Endothelial cell of umbilical vein (primary cell): ENCODE data around the gene SFR1. TPM values are rescaled to one million over a fixed set of nuclear protein-coding genes. Genes with fewer than 3 reads are reported as not detected.

Experiments used
- Bru-seq: library from RNA; stranded (reverse); fragments of 400-500 nt; gene quantifications from one replicate; lab custom pipeline; 2021; lab: Mats Ljungman, UMichigan
- BruChase-seq, 2 experiments: library from RNA; stranded (reverse); fragments of 400-500 nt; gene quantifications; one replicate each; lab custom pipeline; 2021; lab: Mats Ljungman, UMichigan
- BruUV-seq: library from RNA; stranded (reverse); fragments of 400-500 nt; replicated peaks from 2 replicates; lab custom pipeline; 2021; lab: Mats Ljungman, UMichigan
- CTCF ChIA-PET: fragments of 300-600, 350-600 bp; sonication (Branson Sonifier 250); formaldehyde crosslinking; loops from one replicate; lab custom pipeline; 2021; ENCODE audit warnings: antibody characterized with exemption, inconsistent platforms; lab: Charles Lee
- POLR2A ChIA-PET: fragments of 300-600, 350-600 bp; sonication (Branson Sonifier 250); formaldehyde crosslinking; loops from one replicate; lab custom pipeline; 2021; ENCODE audit warnings: antibody characterized with exemption, inconsistent platforms; lab: Charles Lee
- DNase-seq: peaks from one replicate; pipeline ENCODE4 v3.0.0-alpha.2; 2011; ENCODE audit warnings: low read depth, low spot score
- FAIRE-seq: peaks from 2 replicates; lab custom pipeline; 2011; peaks lifted over from hg19 to GRCh38; lab: Jason Lieb, UNC
- H2AFZ ChIP-seq: 2 replicates; pipeline ENCODE4 v1.6.0; 2012; ENCODE audit warnings: low read depth, low read length, control low read depth, inconsistent platforms
- H3K27ac ChIP-seq: 2 replicates; pipeline ENCODE4 v1.5.1; 2011; ENCODE audit warnings: low read depth, mild to moderate bottlenecking, control low read depth, low read length, moderate library complexity; ENCODE audit not compliant: insufficient read depth
- H3K27me3 ChIP-seq, 2 experiments: 2 replicates each; pipeline versions ENCODE4 v1.6.0 to v1.6.1; 2011; ENCODE audit warnings: low read length in 2 of 2, mixed read lengths in 1 of 2; ENCODE audit not compliant: control insufficient read depth in 2 of 2, insufficient read depth in 2 of 2
- H3K36me3 ChIP-seq, 2 experiments: 2 replicates in 1 of 2; 3 replicates in 1 of 2; pipeline ENCODE4 v1.5.1; 2011; ENCODE audit warnings: low read length in 2 of 2, mild to moderate bottlenecking in 1 of 2, moderate library complexity in 1 of 2; ENCODE audit not compliant: control insufficient read depth in 2 of 2, insufficient read depth in 2 of 2; ENCODE audit errors: extremely low read depth in 1 of 2
- H3K4me1 ChIP-seq: 3 replicates; pipeline ENCODE4 v1.5.1; 2011; ENCODE audit warnings: mild to moderate bottlenecking, low read length; ENCODE audit not compliant: control insufficient read depth, insufficient read depth; ENCODE audit errors: extremely low read depth
- H3K4me2 ChIP-seq: 2 replicates; pipeline ENCODE4 v1.6.1; 2011; ENCODE audit warnings: low read length, control low read depth, mixed read lengths; ENCODE audit not compliant: insufficient read depth
- H3K4me3 ChIP-seq, 3 experiments: fragments of 200-600 bp in 1 of 3; sonication (generic), shearing (Covaris generic) in 1 of 3; replicated peaks in 1 of 3; 2 replicates each; pipeline ENCODE4 v1.5.1; 2011 to 2016; ENCODE audit warnings: control low read depth in 3 of 3, low read length in 3 of 3, mild to moderate bottlenecking in 2 of 3, inconsistent platforms in 1 of 3, low read depth in 1 of 3, moderate library complexity in 1 of 3; ENCODE audit not compliant: insufficient read depth in 1 of 3
- H3K79me2 ChIP-seq: 2 replicates; pipeline ENCODE4 v1.6.0; 2012; ENCODE audit warnings: low read length, inconsistent platforms; ENCODE audit not compliant: control insufficient read depth, insufficient read depth
- H3K9ac ChIP-seq: replicated peaks from 2 replicates; pipeline ENCODE3; 2011; ENCODE audit warnings: low read length, control low read depth; ENCODE audit not compliant: insufficient read depth; ENCODE audit errors: extremely low read depth
- H3K9me1 ChIP-seq: replicated peaks from 3 replicates; pipeline ENCODE4 v1.6.0; 2011; ENCODE audit warnings: mild to moderate bottlenecking, low read length; ENCODE audit not compliant: control insufficient read depth, insufficient read depth; ENCODE audit errors: extremely low read depth
- H3K9me3 ChIP-seq: replicated peaks from 2 replicates; pipeline ENCODE4 v1.5.1; 2012; ENCODE audit warnings: low read length, inconsistent platforms; ENCODE audit not compliant: control insufficient read depth, insufficient read depth
- H4K20me1 ChIP-seq: replicated peaks from 2 replicates; pipeline ENCODE3; 2011; ENCODE audit warnings: mild to moderate bottlenecking, low read length; ENCODE audit not compliant: control insufficient read depth, insufficient read depth; ENCODE audit errors: extremely low read depth
- EZH2 ChIP-seq: IDR thresholded peaks from 2 replicates; pipeline ENCODE4 v1.6.1; 2012; ENCODE audit warnings: borderline replicate concordance, low read depth, mild to moderate bottlenecking, moderate library complexity, low read length, inconsistent platforms; ENCODE audit not compliant: severe bottlenecking
- FOS ChIP-seq: IDR thresholded peaks from 2 replicates; pipeline ENCODE4 v1.6.1; 2011; ENCODE audit warnings: mild to moderate bottlenecking, low read length, moderate library complexity, borderline replicate concordance; ENCODE audit not compliant: insufficient read depth
- JUN ChIP-seq: IDR thresholded peaks from 2 replicates; pipeline ENCODE4 v1.6.1; 2011; ENCODE audit warnings: borderline replicate concordance, low read depth; ENCODE audit not compliant: insufficient read length, insufficient read depth
- MYC ChIP-seq: IDR thresholded peaks from one replicate; pipeline ENCODE4 v1.6.1; 2011; ENCODE audit warnings: mild to moderate bottlenecking, low read depth, low read length
- POLR2A ChIP-seq: IDR thresholded peaks from 2 replicates; pipeline ENCODE4 v1.6.1; 2012; ENCODE audit warnings: low read depth, mild to moderate bottlenecking, control low read depth, low read length
- POLR2AphosphoS5 ChIP-seq: IDR thresholded peaks from 2 replicates; pipeline ENCODE4 v1.6.1; 2012; ENCODE audit warnings: low read depth, mild to moderate bottlenecking, control low read depth, low read length, moderate library complexity; ENCODE audit not compliant: insufficient read depth
- dilution Hi-C: fragments of 300-500 bp; cut with MboI; formaldehyde crosslinking; loops from one replicate; pipeline ENCODE4 v1.15.0; 2019; ENCODE audit warnings: low sequenced_read_pairs; ENCODE audit not compliant: extremely low pct_ligation_motif_present
- intact Hi-C: fragments of 100-400 bp; cut with micrococcal nuclease; formaldehyde crosslinking; loops from one replicate; pipeline ENCODE4 v1.10.0; 2022
- long read RNA-seq: library from polyadenylated mRNA; stranded (forward); transcript quantifications from one replicate; pipeline ENCODE4 v2.0.0, GENCODE V29; 2021
- polyA minus RNA-seq, 3 experiments: library from RNA; depleted of rRNA, polyadenylated mRNA; stranded (reverse); fragments of >200 nt; gene quantifications; 1 replicate in 1 of 3; 2 replicates in 2 of 3; pipeline ENCODE4 v1.2.3, GENCODE V29; 2011
- polyA plus RNA-seq, 4 experiments: library from polyadenylated mRNA; depleted of rRNA in 3 of 4; stranded (reverse) in 3 of 4; unstranded in 1 of 4; fragments of >200 nt; gene quantifications; 2 replicates each; pipeline versions ENCODE4 v1.2.1 to v1.2.3, GENCODE V29; 2011 to 2012; ENCODE audit warnings: missing spikeins in 1 of 4
- total RNA-seq: library from RNA; stranded (reverse); gene quantifications from 2 replicates; pipeline ENCODE4 v1.2.3, GENCODE V29; 2021
- TF ChIP-seq, protein P1 (sequence below), 2 donors: IDR thresholded peaks; 1 replicate in 1 of 2; 2 replicates in 1 of 2; pipeline ENCODE4 v1.5.1; 2011; ENCODE audit warnings: low read length in 2 of 2, mild to moderate bottlenecking in 2 of 2, moderate library complexity in 2 of 2, control low read depth in 1 of 2, inconsistent platforms in 1 of 2, low read depth in 1 of 2; ENCODE audit not compliant: insufficient read depth in 1 of 2; ENCODE audit errors: extremely low read depth in 1 of 2
- TF ChIP-seq, protein P2 (sequence below): IDR thresholded peaks from 2 replicates; pipeline ENCODE4 v1.6.1; 2011; ENCODE audit not compliant: insufficient read depth, insufficient read length

Gene SFR1
- 8.3 and 8.9 TPM in 2 replicates for total RNA-seq
- 1.8 and 3.6 TPM in 2 replicates for polyA plus RNA-seq
- polyA plus RNA-seq (2011; cell fraction: cytosol; rRNA removed): 4.2 and 4.5 TPM in 2 replicates
- 2.3 and 3.3 TPM in 2 replicates for polyA plus RNA-seq (2011; cell fraction: nucleus; rRNA removed)
- 4.8 and 10.3 TPM in 2 replicates for polyA plus RNA-seq (2012)
- 0.19 and 0.81 TPM in 2 replicates for polyA minus RNA-seq
- 2.9 TPM for polyA minus RNA-seq (2011; cell fraction: cytosol; rRNA and poly(A)+ RNA removed)
- 2.1 and 4.3 TPM in 2 replicates for polyA minus RNA-seq (2011; cell fraction: nucleus; rRNA and poly(A)+ RNA removed)
- Bru-seq, nascent RNA: percentile 77 among the genes with signal in this experiment
- BruChase-seq, experiment 1, labeled RNA remaining after a 6-hour chase: percentile 56 among the genes with signal in this experiment
- BruChase-seq, experiment 2, labeled RNA remaining after a 2-hour chase: percentile 56 among the genes with signal in this experiment
- long read RNA-seq, transcript SFR1-201 (4 exons, 1,438 nt): minor isoform, 10 of 42 reads
- long read RNA-seq, transcript SFR1-202 (4 exons, 1,503 nt): major isoform, 25 of 42 reads
- long read RNA-seq, partial matches to known transcripts: 3 of 42 reads
- long read RNA-seq, other reads (novel, unspliced or antisense): 3 of 42 reads

DNA sequence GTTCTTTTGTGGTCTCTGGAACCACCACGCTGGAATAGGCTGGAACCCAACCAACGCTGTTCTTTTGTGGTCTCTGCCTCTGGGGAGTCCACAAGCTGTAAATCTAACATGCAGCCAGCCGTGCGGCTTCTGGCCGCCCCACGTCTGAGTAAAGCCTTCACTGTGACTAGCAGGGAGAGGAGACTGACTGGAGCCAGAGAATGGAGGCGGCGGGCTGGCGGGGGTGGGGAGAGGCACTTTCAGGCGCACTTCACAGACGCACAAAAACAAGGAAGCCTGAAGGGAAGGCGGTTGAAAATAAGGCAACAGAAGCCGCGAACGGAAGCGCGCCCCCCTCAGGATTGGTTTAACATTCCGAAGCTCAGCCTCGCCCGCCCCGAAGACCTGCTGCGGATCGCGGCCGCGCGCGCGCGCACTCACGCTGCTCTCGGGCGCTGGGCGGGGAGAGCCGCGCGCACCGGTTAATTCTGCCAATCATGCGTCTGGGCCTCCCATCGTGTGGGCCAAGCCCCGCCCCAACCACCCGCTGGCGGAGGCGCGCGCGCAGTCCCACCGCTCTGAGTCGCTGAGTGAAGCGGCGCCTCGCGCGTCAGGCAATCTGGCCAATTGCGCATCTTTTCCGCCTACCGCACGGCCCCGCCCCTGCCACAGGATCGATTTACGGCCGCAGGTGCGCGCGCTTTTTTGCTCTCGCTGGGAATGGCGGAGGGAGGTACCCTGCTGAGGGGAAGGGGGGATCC, at the start of gene SFR1:
TSS of gene SFR1 (plus strand) at position 687 of the 740 bp plus-strand sequence. CDS start at position 700, 13 bp downstream.
- intact Hi-C loops (loop anchor here (1.0 to 5.0 kb wide), 10 partner anchors 45 to 364 kb away; partner anchors contain the start of genes SLK and STN1), dilution Hi-C loops (no loop called here)
- no peaks in the 10 kb centered on the region for H3K9me1 ChIP-seq
- H3K27ac ChIP-seq: peak within 1 kb of the TSS; percentile 97
- H3K27me3 ChIP-seq: no peaks in the 10 kb centered on the region
- H4K20me1 ChIP-seq: no peaks in the 10 kb centered on the region
- POLR2A ChIA-PET: interaction anchor here (0.7 to 0.9 kb wide), 2 partner anchors 67 to 205 kb away, joined by 3 to 4 read pairs; no protein-coding TSS in a partner anchor
- H3K79me2 ChIP-seq: no peaks in the 10 kb centered on the region
- H2AFZ ChIP-seq: peak within 1 kb of the TSS; percentile 87
- peak; percentile 100 for DNase-seq
- CTCF ChIA-PET: interaction anchor here (0.6 to 4.9 kb wide), 45 partner anchors 8 to 409 kb away, joined by 3 to 87 read pairs (median 4); partner anchors contain the start of genes CFAP58 and GSTO1
- H3K9ac ChIP-seq: peak within 1 kb of the TSS; percentile 99
- H3K4me1 ChIP-seq: peaks cover 27% of the 10 kb centered on the region
- no peaks in the 10 kb centered on the region for H3K36me3 ChIP-seq
- H3K4me3 ChIP-seq: peak within 1 kb of the TSS; percentile 81 to 91 (median 89)
- BruUV-seq: no TSS peak
- peak; percentile 92 for FAIRE-seq
- no peaks in the 10 kb centered on the region for H3K9me3 ChIP-seq
- TF ChIP-seq JUN (no peak), EZH2 (no peak), POLR2AphosphoS5 (peak; percentile 81), FOS (no peak), MYC (no peak), POLR2A (peak; percentile 77)
- TF ChIP-seq, protein P1, sequence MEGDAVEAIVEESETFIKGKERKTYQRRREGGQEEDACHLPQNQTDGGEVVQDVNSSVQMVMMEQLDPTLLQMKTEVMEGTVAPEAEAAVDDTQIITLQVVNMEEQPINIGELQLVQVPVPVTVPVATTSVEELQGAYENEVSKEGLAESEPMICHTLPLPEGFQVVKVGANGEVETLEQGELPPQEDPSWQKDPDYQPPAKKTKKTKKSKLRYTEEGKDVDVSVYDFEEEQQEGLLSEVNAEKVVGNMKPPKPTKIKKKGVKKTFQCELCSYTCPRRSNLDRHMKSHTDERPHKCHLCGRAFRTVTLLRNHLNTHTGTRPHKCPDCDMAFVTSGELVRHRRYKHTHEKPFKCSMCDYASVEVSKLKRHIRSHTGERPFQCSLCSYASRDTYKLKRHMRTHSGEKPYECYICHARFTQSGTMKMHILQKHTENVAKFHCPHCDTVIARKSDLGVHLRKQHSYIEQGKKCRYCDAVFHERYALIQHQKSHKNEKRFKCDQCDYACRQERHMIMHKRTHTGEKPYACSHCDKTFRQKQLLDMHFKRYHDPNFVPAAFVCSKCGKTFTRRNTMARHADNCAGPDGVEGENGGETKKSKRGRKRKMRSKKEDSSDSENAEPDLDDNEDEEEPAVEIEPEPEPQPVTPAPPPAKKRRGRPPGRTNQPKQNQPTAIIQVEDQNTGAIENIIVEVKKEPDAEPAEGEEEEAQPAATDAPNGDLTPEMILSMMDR (IDR thresholded peaks at IDR 0.05; ENCODE audit: extremely low read depth in 1 of 2, insufficient read depth in 1 of 2, low read depth in 1 of 2, low read length in 2 of 2): peak; percentile 64 to 76
- TF ChIP-seq, protein P2, sequence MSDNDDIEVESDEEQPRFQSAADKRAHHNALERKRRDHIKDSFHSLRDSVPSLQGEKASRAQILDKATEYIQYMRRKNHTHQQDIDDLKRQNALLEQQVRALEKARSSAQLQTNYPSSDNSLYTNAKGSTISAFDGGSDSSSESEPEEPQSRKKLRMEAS: peak; percentile 0
- peak within 1 kb of the TSS; percentile 87 for H3K4me2 ChIP-seq
